ENCODE data around the gene GASK1B.

The GASK1B gene

DNA sequence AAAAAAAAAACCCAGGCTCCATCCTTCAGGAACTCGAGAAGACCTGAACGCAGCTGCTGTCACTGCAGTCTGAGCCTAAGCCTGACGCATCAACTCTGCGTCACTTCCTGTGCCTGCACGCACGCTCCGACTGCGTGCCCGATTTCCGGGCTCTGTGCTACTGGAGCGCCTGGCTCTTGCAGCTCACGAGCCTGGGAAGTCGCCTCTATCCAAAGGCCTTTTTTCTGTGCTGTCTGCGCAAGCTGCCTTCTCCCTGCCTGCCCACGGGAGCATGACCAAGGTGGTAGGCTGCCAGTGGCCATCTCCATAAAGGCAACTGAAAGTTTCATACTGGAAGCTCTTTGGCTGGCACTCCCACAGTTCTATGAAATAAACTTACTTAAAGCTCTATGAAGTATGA lies 9.9 kb upstream of the GASK1B start:
- peak; percentile 55 for DNase-seq

- no peak for DNase-seq
Observed at GRCh38 chr4:158181906-158182305, 9.1 kb upstream of the GASK1B start.

- DNase-seq = no peak
Observed at GRCh38 chr4:158179465-158179864, 6.6 kb upstream of the GASK1B start.

DNA sequence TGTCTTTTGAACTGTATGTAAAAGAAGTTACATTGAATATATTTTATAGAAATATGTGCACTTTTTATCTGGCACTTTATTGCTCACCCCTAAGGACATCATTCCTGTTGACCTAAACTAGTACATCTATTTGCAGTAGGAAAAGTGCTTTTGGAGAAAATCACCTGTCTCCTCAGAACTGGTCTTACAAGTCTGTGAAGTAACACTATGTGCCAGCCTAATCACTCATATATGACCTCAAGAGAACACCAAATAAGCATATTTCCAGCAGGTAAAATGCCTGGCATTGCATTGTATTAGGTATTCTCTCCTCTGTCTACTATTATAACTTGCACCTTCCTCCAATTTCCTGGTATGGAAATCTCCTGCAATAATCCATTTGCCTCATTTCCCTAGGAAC lies 4.0 kb upstream of the GASK1B start:
- DNase-seq = no peak

DNA sequence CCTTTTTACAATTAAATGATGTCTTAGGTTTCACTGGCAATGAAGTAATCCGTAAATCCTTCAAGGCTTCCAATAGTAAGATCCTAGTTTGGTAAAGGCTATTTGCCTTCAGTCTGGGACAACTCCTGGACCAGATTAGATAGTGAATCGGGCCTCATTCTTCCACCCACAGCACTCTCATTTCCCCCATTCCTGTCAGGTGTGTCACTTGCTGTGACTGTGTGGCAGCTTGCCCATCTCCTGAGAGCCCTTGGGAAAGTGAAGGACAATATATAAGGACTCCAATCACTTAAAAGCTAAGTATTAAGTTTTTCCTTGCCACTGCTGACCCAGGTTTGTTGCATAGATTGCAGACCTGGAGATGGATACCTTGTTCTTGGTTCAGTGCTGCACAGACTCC lies 3.3 kb upstream of the GASK1B start:
- DNase-seq = no peak

GRCh38 chr4:158170691-158171561 lies 1.9 kb downstream of the GASK1B start:
- DNase-seq = no peak

GRCh38 chr4:158169931-158170690 lies 2.7 kb downstream of the GASK1B start:
- no peak for DNase-seq

DNA sequence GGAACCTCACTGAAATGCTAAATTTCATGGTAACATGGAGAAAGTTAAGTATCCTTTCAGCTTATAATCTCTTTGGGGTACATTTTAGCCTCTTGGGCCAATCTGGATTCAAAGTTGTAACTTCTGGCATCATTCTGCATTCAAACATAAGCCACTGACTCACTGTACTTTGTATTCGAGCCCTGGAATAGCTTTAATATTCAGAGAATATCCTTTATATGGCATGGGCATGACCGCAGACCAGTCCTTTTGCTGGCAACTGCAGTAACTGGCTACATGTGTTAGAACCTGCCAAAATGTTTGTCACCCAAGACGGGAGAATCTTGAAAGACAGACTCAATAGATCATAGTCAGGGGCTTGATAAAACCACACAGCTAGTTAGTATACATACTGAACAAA lies 3.3 kb downstream of the GASK1B start:
- no peak for DNase-seq

DNA sequence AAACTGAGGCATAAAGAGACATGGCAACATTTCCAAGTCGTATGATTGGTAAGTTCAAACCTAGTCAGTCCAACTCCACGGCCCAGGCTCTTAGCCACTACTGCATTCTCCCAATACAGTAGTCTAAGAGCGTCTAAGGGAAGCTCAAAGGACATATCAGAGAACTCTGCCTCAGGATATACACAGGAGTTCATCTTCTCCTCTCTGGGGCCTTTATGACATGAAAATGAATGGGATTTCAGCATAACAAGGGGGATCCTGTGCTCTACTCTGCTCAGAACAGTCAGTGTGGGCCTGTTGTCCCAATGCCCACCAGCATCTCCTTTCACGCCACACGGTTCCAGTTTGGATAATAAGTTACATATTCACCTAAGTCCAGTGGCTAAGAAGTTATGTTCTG lies 4.2 kb downstream of the GASK1B start:
- no peak for DNase-seq

GRCh38 chr4:158166701-158167100 lies 6.1 kb downstream of the GASK1B start:
- DNase-seq = no peak

- no peak for DNase-seq
Observed at GRCh38 chr4:158164768-158165213, 8.0 kb downstream of the GASK1B start.

- no peak for DNase-seq
Observed at GRCh38 chr4:158163941-158164767, 8.7 kb downstream of the GASK1B start.

DNA sequence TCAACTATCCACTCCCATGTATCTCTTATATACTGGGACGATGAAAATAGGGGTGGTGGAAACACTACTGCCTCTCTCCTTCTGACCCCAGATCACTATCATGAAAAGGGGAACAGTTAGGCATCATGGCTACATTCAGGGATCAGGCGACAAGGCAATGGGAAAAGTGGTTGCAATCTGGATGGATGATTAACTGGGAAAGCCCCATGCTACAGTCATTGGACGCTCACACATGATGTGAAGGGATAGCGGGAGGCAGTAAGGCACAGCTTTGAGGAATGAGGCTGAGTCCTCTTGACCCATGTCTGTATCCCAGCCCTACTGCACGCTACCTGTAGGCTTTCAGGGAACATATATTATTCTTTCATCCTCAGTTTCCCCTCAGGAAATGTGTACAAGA lies 10.2 kb downstream of the GASK1B start:
- no peak for DNase-seq

- no peak for DNase-seq
Observed at GRCh38 chr4:158161551-158162354, 11.1 kb downstream of the GASK1B start.

- DNase-seq = no peak
Observed at GRCh38 chr4:158159718-158160094, 13.1 kb downstream of the GASK1B start.

- DNase-seq = no peak
Observed at GRCh38 chr4:158159054-158159717, 13.6 kb downstream of the GASK1B start.

DNA sequence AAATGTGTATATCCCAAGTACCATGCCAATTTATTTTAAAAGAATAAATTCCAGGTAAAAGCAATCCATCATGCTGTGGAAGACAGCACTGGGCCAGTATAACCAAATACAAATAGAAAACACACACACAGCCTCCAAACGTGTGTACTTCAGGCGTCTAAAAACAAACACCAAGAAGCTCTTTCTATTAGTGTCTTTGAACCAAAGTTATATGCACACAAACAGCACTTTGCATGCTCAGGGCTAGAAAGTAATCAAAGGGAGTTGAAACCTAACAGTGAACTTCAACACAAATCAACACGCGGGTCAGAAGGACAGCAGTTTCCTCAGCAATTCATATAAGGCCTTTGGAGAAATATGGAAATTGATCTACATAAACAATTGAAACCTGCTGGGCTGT lies 15.4 kb downstream of the GASK1B start:
- no peak for DNase-seq

- DNase-seq = no peak
Observed at GRCh38 chr4:158155656-158156356, 17.0 kb downstream of the GASK1B start.

DNA sequence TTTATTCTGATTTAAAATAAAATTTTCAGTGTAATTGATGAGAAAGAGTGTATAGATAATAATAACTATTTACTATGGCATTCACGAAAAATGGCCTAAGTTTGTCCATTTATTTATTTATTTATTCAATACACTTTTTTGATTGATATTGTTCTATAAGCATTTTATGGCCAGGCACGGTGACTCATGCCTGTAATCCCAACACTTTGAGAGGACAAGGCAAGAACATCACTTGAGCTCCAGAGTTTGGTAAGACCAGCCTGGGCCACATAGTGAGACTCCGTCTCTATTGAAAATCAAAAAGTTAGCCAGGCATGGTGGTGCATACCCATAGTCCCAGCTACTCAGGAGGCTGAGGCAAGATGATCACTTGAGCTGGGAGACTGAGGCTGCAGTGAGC lies 25.7 kb downstream of the GASK1B start:
- DNase-seq = no peak

DNA sequence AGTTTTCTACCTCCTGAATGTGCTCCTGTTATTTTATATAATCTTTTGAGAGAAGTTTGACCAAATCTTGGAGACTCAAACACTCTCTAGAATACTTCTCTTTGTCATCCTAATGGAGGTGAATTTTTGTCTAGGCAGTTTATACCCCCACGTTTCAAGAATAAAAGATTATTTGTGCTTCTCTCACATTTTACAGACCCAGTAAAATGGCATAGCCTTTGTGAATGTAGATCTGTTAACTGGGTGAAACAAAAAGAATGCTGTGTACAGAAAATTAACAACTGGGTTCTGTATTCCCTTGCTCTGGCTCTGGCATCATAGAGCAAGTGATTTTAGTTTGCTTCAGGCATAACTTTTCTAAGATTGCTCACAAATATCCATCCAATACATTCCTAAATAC lies 26.1 kb downstream of the GASK1B start:
- no peak for DNase-seq

DNA sequence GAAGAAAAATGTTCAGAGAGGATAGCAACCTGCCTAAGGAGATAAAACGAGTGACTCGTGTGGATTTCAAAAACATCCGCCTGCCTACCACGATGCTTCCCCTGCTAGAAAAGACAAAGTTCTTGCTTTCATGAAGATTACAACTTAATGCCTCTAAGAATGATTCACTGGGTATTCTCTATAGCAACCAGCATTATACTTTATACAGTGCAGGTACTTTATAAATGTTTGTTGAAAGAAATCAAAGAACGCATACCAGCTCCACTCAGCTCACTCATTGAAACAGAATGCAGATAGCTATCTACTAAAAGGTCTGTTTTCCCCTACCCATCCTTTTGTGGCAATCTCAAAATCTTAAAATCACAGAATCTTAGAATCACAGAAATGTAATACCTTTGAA lies 33.7 kb downstream of the GASK1B start:
- DNase-seq = no peak
